K562 (cell line): ENCODE data around the gene SLC26A6. TPM values are rescaled to one million over a fixed set of nuclear protein-coding genes. Genes with fewer than 3 reads are reported as not detected.

Experiments
- ATAC-seq: fragments of 200-7000 bp; cut with Tn5 transposase; 3 replicates; pipeline ENCODE4 v1.9.1; 2020; ENCODE audit warnings: moderate library complexity
- BruUV-seq: library from RNA; stranded (reverse); fragments of 400-500 nt; replicated peaks from 2 replicates; lab custom pipeline; 2021; lab: Mats Ljungman, UMichigan
- CTCF ChIA-PET: fragments of 300-600 bp; formaldehyde crosslinking; extraction: SDS; loops from one replicate; lab custom pipeline; 2021; ENCODE audit warnings: low intra/inter-chr PET ratio; lab: Yijun Ruan, JAX
- POLR2A ChIA-PET: fragments of 300-600, 350-650 bp; sonication (Branson Sonifier 250); formaldehyde crosslinking; extraction: SDS; loops from one replicate; lab custom pipeline; 2021; ENCODE audit warnings: antibody characterized with exemption, inconsistent platforms; lab: Yijun Ruan, JAX
- DNase-seq, 4 experiments: peaks; one replicate each; pipeline versions ENCODE4 v3.0.0 to v3.0.0-alpha.2; 2011 to 2018; ENCODE audit warnings: low spot score in 3 of 4, mixed read lengths in 3 of 4; ENCODE audit errors: extremely low read depth in 1 of 4
- FAIRE-seq: peaks from 2 replicates; lab custom pipeline; 2011; peaks lifted over from hg19 to GRCh38; lab: Jason Lieb, UNC
- H2AFZ ChIP-seq: 2 replicates; pipeline ENCODE4 v1.6.0; 2011; ENCODE audit warnings: low read depth, low read length, control low read depth, inconsistent platforms
- H3K27ac ChIP-seq: fragments of 200-600 bp; 3 replicates; pipeline ENCODE4 v1.8.0; 2011; ENCODE audit warnings: low read depth, mild to moderate bottlenecking, control low read depth, inconsistent platforms, low read length, moderate library complexity, mixed read lengths; ENCODE audit errors: extremely low read depth
- H3K27me3 ChIP-seq, 2 experiments: fragments of 300-600 bp in 1 of 2; 2 replicates in 1 of 2; 3 replicates in 1 of 2; pipeline versions ENCODE4 v1.6.0 to v1.8.0; 2011; ENCODE audit warnings: inconsistent platforms in 2 of 2, low read length in 2 of 2, mild to moderate bottlenecking in 1 of 2, mixed read lengths in 1 of 2, moderate library complexity in 1 of 2; ENCODE audit not compliant: control insufficient read depth in 2 of 2, insufficient read depth in 2 of 2
- H3K36me3 ChIP-seq: fragments of 300-600 bp; 3 replicates; pipeline ENCODE4 v1.8.0; 2011; ENCODE audit warnings: mild to moderate bottlenecking, low read length, inconsistent platforms; ENCODE audit not compliant: control insufficient read depth, insufficient read depth
- H3K4me1 ChIP-seq, 2 experiments: fragments of 200-600 bp in 1 of 2; replicated peaks in 1 of 2; 2 replicates in 1 of 2; 3 replicates in 1 of 2; pipeline versions ENCODE4 v1.5.1 to v1.8.0; 2011; ENCODE audit warnings: inconsistent platforms in 2 of 2, low read length in 2 of 2, mild to moderate bottlenecking in 1 of 2, mixed read lengths in 1 of 2, moderate library complexity in 1 of 2; ENCODE audit not compliant: control insufficient read depth in 2 of 2, insufficient read depth in 2 of 2
- H3K4me2 ChIP-seq: 2 replicates; pipeline ENCODE4 v1.6.1; 2011; ENCODE audit warnings: low read length, control low read depth, inconsistent platforms, mixed read lengths; ENCODE audit not compliant: insufficient read depth
- H3K4me3 ChIP-seq: fragments of 200-600 bp; sonication (generic), shearing (Covaris generic); 2 replicates; pipeline ENCODE4 v1.5.1; 2016; ENCODE audit warnings: control low read depth, inconsistent platforms
- H3K79me2 ChIP-seq: fragments of 200-600 bp; 3 replicates; pipeline ENCODE4 v1.8.0; 2011; ENCODE audit warnings: low read length, inconsistent platforms; ENCODE audit not compliant: control insufficient read depth, insufficient read depth
- H3K9ac ChIP-seq, 2 experiments: 2 replicates each; pipeline versions ENCODE4 v1.6.0 to v1.6.1; 2011; ENCODE audit warnings: low read depth in 2 of 2, low read length in 2 of 2, control low read depth in 1 of 2, inconsistent platforms in 1 of 2, mild to moderate bottlenecking in 1 of 2, mixed read lengths in 1 of 2; ENCODE audit not compliant: insufficient read depth in 1 of 2
- H3K9me1 ChIP-seq: one replicate; pipeline ENCODE4 v1.6.0; 2011; ENCODE audit warnings: inconsistent platforms, mild to moderate bottlenecking, low read length, moderate library complexity; ENCODE audit not compliant: control insufficient read depth, insufficient read depth
- H3K9me3 ChIP-seq: replicated peaks from 2 replicates; pipeline ENCODE4 v1.5.1; 2011; ENCODE audit warnings: low read depth, low read length, inconsistent platforms; ENCODE audit not compliant: control insufficient read depth, insufficient read depth
- H4K20me1 ChIP-seq: replicated peaks from 2 replicates; pipeline ENCODE4 v1.6.1; 2011; ENCODE audit warnings: low read length, inconsistent platforms, mixed read lengths; ENCODE audit not compliant: control insufficient read depth, insufficient read depth
- WGBS: fragments of 100-300 bp; shearing (Covaris generic); methylation state at CpG from one replicate; pipeline ENCODE4 v1.1.6; 2016; ENCODE audit warnings: low coverage, mixed read lengths; ENCODE audit not compliant: insufficient coverage; ENCODE audit errors: missing lambda C conversion rate; 5-methylcytosine and 5-hydroxymethylcytosine counted together
- in situ Hi-C: fragments of 300-500 bp; cut with MboI; formaldehyde crosslinking; loops from 4 replicates; pipeline ENCODE4 v1.15.0; 2018; ENCODE audit warnings: inconsistent platforms, mixed read lengths
- intact Hi-C: fragments of 100-400 bp; cut with micrococcal nuclease; formaldehyde crosslinking; loops from 2 replicates; pipeline ENCODE4 v1.14.2; 2022
- polyA plus RNA-seq, 8 experiments: library from polyadenylated mRNA; depleted of rRNA in 4 of 8; stranded (reverse) in 5 of 8; unstranded in 3 of 8; fragments of >200 nt; fragmentation: Nextera tagmentation in 2 of 8; fragmentation: Illumina TruSeq in 1 of 8; extraction: Ambion mirVana in 2 of 8; extraction: Trizol in 1 of 8; gene quantifications; 2 replicates each; pipeline versions ENCODE4 v1.2.1 to v1.2.3, GENCODE V29; 2011 to 2014; ENCODE audit warnings: inconsistent platforms in 1 of 8, missing spikeins in 1 of 8
- total RNA-seq, 7 experiments: library from RNA; depleted of rRNA in 6 of 7; stranded (reverse); fragments of >200 nt in 6 of 7; fragmentation: Illumina TruSeq in 2 of 7; extraction: Trizol in 2 of 7; gene quantifications; 2 replicates each; pipeline versions ENCODE4 v1.2.1 to v1.2.3, GENCODE V29; 2011 to 2021; ENCODE audit warnings: low replicate concordance in 1 of 7
- TF ChIP-seq, protein P1 (sequence below): fragments of 250-450 bp; sonication (Bioruptor Pico); IDR thresholded peaks from 2 replicates; pipeline ENCODE4 v1.4.0; 2020; ENCODE audit warnings: mild to moderate bottlenecking, moderate library complexity
- TF ChIP-seq, protein P2 (sequence below), 3 experiments: IDR thresholded peaks in 2 of 3; conservative IDR thresholded peaks in 1 of 3; 2 replicates each; pipeline ENCODE4 v1.5.1; 2011 to 2012; ENCODE audit warnings: low read length in 3 of 3, mild to moderate bottlenecking in 3 of 3, control low read depth in 2 of 3, improper control_type of control experiment in 1 of 3, inconsistent platforms in 1 of 3, low read depth in 1 of 3, mixed read lengths in 1 of 3, moderate library complexity in 1 of 3; ENCODE audit not compliant: insufficient read depth in 2 of 3

Gene SLC26A6
- total and polyA plus RNA-seq, 9 of the 15 experiments (the other 6 are each of a cell fraction or from before 2014, with no cell fraction given): 2.1 to 27.2 (median 14.8) TPM

DNA sequence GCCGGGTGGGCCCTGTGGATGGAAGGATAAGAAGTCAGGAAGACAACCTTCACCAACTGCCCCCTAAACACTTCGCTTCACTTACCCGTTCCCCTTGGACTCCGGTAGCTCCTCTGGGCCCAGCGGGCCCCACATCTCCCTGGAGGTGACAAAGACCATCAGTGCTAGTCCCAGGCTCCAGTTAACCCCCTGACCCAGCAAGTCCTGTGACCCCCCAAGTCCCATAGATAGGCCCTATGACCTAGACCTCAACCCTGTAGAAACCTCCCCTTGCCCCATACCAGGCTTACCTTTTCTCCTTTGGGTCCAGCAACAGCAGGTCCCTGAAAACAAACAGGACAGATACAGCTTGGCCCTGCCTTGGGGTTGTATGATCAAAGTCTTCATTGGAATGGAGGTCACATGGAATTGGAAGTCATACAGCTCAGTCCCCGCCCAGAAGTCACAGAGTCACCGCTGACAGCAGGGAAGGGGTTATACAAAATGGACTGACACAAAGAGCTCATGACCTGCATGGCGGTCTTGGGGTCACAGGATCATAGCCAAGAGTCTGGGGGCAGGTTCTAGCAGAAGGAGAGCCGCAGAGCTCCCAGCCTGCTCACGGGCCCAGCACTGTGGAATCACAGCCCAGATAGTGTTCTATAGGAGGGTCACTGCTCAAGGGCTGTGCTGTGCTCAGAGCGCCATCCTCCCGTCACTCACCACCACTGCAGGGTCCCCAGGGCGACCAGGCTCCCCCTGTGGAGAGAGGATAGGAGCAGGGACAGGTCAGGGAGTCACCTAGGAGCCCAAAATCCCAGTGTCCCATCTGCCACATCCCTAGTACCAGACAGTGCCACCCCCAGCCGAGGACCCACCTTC, 53.4 kb downstream of the SLC26A6 start:
- FAIRE-seq (no peak), ATAC-seq (peak; percentile 61), DNase-seq (no peak)
- Histone ChIP-seq H3K9me3 (no peaks in the 10 kb centered on the region), H2AFZ (no peak overlapping the region), H3K9ac (no peak overlapping the region), H3K4me3 (no peak overlapping the region), H3K79me2 (no peaks in the 10 kb centered on the region), H3K27me3 (no peaks in the 10 kb centered on the region), H3K9me1 (no peaks in the 10 kb centered on the region), H3K36me3 (no peaks in the 10 kb centered on the region), H3K27ac (no peak overlapping the region), H3K4me2 (no peak overlapping the region), H4K20me1 (no peaks in the 10 kb centered on the region), H3K4me1 (no peaks in the 10 kb centered on the region; a peak in 1 of 5 replicates)
- no TSS peak for BruUV-seq
- intact Hi-C loops (no loop called here), in situ Hi-C loops (no loop called here)
- ChIA-PET POLR2A (interaction anchor here (0.6 kb wide), 1 partner anchor 53 kb away, joined by 3 read pairs; no protein-coding TSS in a partner anchor), CTCF (no interaction called here)
- TF ChIP-seq, protein P1, sequence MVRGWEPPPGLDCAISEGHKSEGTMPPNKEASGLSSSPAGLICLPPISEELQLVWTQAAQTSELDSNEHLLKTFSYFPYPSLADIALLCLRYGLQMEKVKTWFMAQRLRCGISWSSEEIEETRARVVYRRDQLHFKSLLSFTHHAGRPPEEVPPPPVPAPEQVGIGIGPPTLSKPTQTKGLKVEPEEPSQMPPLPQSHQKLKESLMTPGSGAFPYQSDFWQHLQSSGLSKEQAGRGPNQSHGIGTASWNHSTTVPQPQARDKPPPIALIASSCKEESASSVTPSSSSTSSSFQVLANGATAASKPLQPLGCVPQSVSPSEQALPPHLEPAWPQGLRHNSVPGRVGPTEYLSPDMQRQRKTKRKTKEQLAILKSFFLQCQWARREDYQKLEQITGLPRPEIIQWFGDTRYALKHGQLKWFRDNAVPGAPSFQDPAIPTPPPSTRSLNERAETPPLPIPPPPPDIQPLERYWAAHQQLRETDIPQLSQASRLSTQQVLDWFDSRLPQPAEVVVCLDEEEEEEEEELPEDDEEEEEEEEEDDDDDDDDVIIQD (CRISPR knock-in tag): no peak
- TF ChIP-seq, protein P2, sequence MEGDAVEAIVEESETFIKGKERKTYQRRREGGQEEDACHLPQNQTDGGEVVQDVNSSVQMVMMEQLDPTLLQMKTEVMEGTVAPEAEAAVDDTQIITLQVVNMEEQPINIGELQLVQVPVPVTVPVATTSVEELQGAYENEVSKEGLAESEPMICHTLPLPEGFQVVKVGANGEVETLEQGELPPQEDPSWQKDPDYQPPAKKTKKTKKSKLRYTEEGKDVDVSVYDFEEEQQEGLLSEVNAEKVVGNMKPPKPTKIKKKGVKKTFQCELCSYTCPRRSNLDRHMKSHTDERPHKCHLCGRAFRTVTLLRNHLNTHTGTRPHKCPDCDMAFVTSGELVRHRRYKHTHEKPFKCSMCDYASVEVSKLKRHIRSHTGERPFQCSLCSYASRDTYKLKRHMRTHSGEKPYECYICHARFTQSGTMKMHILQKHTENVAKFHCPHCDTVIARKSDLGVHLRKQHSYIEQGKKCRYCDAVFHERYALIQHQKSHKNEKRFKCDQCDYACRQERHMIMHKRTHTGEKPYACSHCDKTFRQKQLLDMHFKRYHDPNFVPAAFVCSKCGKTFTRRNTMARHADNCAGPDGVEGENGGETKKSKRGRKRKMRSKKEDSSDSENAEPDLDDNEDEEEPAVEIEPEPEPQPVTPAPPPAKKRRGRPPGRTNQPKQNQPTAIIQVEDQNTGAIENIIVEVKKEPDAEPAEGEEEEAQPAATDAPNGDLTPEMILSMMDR (IDR thresholded peaks at IDR 0.05 in 2 of 3, conservative IDR thresholded peaks at IDR 0.05 in 1 of 3; ENCODE audit: insufficient read depth in 2 of 3, low read depth in 1 of 3, low read length in 3 of 3): peak in 2 of 3 experiments; percentile 19 to 47; a peak in 4 of 6 replicates
- 30% methylated on average over 13 of the region's 14 CpGs for WGBS
